Pericardium fibroblast (primary cell): ENCODE data around the gene ABCB4. TPM values are rescaled to one million over a fixed set of nuclear protein-coding genes. Genes with fewer than 3 reads are reported as not detected.

Experiments used
- total RNA-seq: library from RNA; depleted of rRNA; stranded (reverse); fragments of >200 nt; gene quantifications from 2 replicates; pipeline ENCODE4 v1.2.3, GENCODE V29; 2015

The ABCB4 gene
- not detected in 2 replicates for total RNA-seq

DNA sequence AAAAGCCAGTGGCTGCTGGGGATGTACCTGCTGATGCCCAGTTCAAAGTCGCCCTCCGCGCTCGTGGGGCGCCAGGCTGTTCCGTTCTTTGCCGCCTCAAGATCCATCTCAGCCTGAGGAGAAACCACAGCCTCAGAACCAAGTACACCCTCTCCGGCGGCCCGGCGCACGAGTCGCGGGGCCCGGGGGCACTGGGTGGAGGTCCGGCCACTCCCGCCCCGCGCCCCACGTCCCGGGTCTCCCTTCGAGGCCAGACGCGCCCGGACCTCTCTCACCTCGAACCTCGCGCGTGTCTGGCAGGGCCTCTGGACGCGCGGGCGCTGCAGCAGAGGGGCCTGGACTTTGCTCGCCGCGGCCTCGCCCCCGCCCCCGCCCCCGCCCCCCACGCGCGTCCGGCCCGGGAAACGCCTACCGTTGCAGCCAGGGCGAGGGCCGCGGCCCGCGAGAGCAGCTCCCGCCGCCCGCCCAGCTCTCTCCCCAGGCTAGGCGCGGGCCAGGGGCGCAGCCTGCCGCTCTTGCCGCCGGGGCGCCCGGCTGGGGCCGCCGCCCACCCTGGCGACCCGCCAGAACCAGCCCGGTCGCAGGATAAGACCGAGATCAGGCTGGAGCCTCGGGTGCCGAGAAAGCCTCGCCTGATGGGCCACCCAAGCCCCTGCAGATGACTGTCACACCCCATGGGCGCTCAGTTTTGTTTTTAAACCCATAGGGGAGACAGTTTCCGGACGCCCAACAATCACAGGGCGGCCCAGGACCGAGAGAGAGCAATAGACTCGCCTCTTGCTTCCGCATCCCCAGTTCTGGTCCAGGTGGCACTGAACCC, at the start of gene ABCB4:
Gene ABCB4, minus strand, starts transcription at position 322 of the 820 bp plus-strand sequence. Its CDS starts 215 bp downstream, at position 107.

Other genes with a start within 250 kb of the ABCB4 start
- 4.4 and 5.1 TPM in 2 replicates for gene CROT, start 130.0 kb downstream of the ABCB4 start, total RNA-seq
- gene ABCB1, start 125.2 kb upstream of the ABCB4 start, total RNA-seq: not detected in 2 replicates
- under 0.01 TPM in 1 of 2 replicates, not detected in the other for gene RUNDC3B, start 152.7 kb upstream of the ABCB4 start, total RNA-seq